HG02943 (cell line): ENCODE measurements around the gene KLHL26.

Experiments
- ATAC-seq: cut with Tn5 transposase; IDR thresholded peaks from one replicate; pipeline ENCODE4 v1.9.1; 2021; ENCODE audit warnings: mild to moderate bottlenecking, low read depth, moderate library complexity; ENCODE audit not compliant: unreplicated experiment

Gene KLHL26

DNA sequence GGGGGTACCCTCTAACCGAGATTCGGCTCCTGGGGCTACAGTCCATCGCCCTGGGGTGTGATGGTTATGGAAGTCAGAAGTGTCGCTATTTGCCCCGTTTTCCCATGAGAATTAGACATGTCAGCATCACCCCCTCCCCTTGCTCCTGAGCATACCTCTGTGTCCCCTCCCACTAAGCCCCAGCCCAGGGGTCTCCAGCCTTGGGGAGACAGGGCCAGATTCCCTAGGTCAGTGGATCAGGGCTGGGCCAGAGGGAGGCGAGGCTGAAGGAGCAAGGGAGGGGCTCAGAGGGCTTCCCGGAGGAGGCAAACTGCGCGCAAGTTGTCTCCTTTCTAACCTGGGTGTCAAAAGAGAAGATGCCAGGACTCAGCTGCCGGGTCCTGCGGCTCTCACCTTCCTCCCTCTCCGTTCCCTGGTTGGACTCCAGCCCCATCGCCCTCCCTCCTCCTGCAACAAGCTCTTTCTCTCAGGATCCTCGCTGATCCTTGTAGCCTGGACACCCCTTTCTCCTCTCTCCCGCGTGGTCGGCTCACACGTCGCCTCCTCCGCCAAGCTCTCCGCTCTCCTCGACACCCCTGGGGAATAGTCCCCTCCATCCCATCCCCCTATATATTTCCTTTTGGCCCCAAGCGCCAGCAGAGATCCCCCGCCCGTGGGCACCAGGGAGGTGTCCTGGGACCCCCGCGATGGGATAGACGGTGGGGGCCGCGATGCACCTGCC lies 24.6 kb upstream of the KLHL26 start:
- ATAC-seq = no peak

DNA sequence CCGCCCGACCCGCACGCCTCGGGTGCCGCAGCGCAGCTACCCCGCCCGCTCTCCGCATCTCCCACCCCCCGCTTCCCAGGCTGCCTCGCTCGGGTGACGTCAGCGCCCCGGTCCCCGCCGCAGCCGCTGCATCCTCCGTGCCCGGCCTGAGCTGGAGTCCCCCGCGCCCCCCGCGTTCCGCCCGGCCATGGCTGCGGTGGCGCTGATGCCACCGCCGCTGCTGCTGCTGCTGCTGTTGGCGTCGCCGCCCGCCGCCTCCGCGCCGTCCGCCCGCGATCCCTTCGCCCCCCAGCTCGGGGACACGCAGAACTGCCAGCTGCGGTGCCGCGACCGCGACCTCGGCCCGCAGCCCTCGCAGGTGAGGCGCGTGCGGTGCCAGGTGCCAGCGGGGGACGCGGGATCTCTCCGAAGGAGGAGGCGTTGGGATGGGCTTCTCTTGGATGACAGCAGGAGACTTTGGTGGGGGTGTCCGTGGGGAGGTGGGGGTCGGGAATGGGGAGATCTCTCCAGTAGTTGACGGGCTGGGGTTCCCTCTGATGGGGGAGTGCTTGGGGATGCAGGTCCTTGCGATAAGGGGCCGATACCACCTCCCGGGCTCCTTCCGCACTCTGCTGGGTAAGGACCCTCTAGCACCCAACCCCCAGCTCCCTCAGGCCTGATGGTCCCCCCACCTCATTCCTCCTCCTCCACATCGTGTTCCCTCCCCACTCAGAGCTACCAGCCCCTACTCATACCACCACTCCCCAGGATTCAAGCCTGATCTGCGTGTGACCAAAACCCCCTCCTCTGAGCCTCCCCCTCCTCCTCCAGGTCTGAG lies 23.8 kb upstream of the KLHL26 start, which contains the start of gene TMEM59L:
TSS of gene TMEM59L (plus strand) at position 99 of the 817 bp plus-strand sequence. CDS start at position 188, 89 bp downstream.
- no peak for ATAC-seq

DNA sequence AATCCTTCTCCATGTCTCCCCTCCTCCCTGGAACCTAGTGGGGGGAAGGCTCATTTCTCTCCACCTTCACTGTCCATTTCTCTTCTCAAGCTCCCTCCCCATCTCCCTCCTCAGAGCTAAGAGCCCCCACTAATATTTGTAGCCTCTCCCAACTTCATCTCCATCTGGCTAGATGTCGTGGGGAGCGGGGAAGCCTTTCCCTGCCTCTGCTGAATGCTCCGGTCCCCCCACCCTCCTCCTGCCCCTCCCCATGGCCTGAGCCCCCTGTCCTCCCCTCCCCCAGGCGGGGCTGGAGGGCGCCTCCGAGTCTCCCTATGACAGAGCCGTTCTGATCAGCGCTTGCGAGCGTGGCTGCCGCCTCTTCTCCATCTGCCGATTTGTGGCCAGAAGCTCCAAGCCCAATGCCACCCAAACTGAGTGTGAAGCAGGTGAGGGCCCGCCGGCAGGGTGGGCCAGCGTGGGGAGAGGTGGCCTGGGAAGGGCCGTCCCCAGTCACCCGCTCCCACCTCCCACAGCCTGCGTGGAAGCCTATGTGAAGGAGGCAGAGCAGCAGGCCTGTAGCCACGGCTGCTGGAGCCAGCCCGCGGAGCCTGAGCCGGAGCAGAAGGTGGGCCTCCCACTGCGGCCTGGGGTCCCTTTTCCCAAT lies 23.1 kb upstream of the KLHL26 start:
- no peak for ATAC-seq

DNA sequence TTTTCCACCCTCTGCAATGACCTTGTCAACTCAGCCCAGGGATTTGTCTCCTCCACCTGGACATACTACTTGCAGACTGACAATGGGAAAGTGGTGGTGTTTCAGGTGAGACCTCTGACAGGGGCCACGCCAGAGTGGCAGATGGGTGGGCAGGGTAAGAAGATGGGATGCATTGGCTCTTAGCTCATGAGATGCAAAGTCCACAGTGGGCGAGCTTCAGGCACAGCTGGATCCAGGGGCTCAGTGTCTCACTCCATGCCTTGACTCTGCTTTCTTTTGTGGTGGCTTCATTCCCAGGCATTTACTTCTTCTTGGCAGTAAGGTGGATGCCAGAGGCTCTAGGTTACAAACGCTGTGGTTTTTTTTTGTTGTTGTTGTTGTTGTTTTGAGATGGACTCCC lies 20.8 kb upstream of the KLHL26 start:
- ATAC-seq = no peak

DNA sequence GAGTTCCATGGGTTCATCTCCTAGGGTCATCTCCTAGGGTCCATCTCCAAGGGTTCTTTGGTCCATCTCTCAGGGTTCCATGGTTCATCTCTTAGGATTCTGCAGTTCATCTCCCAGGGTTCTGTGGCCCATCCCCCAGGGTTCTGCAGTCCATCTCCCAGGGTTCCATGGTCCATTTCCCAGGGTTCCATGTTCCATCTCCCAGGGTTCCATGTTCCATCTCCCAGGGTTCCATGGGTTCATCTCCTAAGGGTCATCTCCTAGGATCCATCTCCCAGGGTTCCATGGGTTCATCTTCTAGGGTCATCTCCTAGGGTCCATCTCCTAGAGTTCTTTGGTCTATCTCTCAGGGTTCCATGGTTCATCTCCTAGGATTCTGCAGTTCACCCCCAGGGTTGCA lies 19.3 kb upstream of the KLHL26 start:
- no peak for ATAC-seq

DNA sequence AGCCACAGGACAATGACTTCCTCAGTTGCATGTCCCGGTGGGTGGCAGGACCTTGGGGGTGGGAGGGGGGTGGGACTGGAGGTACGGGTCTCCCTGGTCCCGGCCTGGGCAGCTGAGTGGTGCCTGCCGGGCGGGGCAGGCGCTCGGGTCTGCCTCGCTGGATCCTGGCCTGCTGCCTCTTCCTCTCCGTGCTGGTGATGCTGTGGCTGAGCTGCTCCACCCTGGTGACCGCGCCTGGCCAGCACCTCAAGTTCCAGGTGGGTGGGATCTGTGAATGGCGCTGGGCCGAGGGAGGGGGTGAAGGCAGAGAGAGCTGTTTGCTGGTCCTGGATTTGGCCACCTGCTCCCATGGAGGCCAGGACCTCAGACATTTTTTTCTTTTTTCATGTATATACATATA lies 18.6 kb upstream of the KLHL26 start:
- no peak for ATAC-seq

DNA sequence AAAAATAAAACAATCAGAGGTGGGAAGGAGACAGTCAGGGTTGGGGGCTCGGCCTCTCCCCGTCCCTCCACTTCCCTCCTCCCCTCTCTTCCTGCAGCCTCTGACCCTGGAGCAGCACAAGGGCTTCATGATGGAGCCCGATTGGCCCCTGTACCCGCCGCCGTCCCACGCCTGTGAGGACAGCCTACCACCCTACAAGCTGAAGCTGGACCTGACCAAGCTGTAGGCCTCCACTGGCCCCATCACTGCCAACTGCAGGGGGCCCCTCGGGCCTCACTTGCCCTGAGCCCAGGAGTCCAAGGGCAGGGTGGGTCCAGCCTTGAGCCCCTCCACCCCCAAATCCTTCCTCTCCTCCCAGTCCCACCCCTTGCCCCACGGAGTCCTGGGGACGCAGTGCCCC lies 16.5 kb upstream of the KLHL26 start:
- no peak for ATAC-seq

DNA sequence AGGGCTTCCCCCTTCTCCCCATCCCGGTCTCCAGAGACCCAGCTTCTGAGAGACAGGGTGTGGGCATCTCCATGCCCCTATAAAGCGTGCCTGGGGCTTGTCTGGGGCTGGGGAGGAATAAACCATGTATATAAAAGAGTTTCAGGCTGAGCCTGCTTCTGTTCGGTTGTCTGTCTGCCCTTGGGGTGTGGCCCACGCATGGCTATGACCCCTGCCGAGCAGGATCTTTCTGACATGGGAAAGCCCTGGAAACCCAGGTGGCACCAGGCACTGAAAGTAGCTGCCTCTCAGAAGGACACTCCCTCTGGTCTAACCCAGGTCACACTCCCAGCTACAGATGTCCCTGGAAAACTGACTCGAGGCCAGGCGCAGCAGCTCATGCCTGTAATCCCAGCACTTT lies 15.9 kb upstream of the KLHL26 start:
- ATAC-seq = no peak

DNA sequence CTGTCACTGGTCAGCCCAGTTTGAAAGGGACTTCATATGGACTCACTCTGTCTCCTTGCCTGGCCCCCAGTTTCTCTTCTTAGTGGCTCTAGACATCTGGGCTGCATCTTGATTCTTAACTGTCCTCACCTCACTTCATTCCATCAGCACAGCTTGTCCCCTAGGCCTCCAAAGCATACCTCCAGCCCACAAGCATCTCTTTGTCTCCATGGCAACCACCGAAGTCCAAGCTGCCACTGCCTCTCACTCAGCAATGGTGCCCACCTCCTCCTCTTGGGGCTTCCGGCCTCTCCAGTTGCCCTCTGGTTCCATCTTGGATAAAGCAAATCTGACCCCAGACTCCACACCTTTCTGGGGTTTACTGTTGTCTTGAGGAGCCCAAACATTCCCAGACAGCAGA lies 9.9 kb upstream of the KLHL26 start:
- no peak for ATAC-seq

DNA sequence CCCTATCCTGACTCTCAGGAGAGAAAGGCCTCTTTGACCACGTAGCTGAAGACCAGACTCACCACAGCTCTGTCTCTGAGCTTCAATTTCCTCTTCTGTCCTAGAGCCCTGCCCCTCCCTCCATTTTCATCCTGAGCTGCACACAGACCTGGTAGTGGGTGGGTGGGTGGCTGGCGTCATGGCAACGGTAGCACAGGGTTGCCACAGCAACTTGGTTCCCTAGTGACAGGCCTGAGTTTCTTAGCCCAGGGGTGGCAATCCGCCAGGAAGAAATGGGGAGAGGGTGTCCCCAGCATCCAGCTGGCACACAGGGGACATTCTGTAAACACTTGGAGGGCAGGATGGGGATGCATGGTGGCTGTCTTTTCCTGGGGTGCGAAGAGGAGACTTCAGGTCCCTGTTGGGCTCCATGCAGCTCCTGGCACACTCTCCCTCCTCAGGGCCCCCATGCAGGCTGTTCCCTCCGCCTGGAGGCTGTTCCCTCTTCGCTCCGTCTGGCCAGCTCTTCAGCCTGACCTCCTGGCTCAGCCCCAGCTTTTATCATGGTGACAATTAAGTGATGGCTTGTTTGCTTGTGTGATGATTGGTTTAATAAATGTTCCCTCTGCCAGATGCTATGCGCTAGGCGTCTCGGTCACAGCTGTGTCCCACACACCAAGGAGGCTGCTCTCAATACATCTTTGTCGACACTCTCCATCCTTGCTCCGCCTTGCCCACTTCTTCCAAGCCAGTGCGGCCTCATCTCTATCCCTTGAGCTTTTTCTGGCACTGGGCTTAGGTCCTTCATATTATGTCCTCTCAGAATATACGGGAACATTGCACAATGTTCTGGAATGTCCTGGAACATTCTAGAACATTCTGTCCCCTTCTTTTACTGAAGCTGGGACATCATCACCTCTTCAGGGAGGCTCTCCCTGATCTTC lies 7.4 kb upstream of the KLHL26 start:
- no peak for ATAC-seq

DNA sequence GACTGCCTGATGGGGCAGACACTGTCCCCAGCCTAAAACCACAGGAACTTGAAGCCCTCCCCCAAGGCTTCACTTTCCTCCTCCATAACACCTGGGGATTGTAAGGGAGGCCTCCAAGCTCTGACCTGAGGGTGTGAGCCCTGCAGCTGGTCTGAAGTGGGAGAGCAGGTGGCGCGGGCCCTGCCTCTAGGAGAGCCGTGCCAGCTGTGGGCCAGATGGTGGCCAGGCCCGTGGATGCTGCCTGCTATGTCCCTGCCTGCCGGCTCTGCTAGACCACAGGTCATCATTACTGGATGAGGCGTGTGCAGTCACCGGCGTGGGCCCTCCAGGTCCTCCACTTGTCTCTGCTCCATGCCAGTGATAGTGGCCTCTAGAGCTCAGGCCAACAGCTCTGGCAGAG lies 3.5 kb upstream of the KLHL26 start:
- no peak for ATAC-seq

DNA sequence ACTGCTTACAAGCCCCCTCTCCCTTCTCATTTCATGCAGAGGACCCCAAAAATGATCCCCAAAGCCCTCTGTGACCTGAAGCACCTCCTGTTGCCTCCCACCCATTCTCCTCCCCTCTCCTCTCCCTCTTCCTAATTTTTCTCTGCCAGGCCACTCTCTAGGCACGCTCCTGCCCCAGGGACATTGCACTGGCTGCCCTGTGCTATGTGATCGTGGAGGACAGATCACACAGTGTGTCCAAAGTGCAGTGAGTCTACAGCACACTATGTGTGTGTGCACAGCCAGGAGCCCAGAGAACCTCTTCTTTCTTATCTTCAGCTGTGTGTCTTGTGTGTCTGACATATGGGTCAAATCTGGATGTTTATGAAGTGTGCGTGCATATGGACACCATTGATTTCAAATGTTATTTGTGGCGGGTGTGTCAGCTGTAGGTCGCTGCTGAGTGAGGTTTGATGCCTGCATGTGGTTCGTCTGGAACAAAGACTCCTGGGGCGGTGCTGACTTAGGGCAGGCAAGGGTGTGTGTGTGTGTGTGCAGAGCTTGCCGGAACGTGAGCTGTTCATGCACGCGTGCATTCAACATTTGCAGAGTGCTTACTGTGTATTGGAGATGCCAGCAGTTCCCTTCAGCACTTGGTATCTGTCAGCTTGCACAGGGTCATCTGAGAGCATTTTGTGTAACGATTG lies 2.1 kb upstream of the KLHL26 start:
- ATAC-seq = no peak

DNA sequence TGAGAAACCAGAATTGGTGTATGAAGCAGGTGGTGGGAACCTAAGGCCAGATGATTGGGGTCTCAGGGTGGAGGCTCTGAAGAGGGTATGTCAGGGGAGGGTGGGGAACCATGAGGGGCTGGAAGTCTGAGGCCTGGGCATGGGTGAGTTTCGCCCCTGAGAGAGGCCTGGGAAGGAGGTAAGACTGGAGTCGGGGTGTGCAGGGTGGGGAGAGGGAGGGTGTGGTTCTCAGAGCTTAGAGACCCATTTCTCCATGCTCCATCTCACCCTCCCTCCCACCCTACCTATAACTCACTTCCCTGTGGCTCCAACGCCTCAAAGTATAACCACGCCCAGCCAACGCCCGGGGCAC lies 1.0 kb upstream of the KLHL26 start:
- no peak for ATAC-seq

DNA sequence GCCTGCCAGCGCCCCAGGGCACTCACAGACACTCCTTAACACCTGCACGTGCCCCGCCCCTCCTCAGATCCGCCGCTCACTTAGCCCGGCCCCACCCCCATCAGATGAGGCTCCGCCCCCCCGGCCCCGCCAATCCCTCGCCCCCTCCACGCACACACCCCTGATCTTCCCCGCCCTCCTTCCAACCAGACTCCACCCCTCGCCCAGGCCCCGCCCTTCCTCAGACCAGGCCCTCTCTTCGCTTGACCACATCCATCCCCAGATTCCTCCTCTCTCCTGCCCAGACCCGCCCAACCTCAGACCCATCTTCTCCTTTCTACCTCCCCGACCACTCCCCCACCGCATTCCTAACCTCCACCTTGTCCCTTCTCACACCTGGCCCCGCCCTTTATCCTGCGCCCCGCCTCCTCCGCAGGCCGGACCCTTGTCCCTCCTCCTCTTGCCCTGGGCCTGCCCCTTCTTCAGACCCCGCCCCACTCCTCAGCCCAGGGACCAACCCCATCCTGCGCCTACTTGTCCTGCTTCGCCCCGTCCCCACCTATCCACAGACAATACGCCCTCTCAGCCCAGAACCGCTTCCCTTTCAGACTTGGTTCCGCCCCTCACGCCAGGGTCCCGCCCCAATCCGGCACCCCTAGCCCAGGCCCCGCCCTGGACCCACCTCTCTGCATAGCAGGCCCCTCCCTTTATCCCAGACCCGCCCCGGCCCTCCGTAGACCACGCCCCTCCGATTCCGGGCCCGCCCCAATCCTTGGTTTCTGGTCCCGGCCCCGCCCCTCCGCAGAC lies 452 bp upstream of the KLHL26 start:
- ATAC-seq = peak; percentile 77

DNA sequence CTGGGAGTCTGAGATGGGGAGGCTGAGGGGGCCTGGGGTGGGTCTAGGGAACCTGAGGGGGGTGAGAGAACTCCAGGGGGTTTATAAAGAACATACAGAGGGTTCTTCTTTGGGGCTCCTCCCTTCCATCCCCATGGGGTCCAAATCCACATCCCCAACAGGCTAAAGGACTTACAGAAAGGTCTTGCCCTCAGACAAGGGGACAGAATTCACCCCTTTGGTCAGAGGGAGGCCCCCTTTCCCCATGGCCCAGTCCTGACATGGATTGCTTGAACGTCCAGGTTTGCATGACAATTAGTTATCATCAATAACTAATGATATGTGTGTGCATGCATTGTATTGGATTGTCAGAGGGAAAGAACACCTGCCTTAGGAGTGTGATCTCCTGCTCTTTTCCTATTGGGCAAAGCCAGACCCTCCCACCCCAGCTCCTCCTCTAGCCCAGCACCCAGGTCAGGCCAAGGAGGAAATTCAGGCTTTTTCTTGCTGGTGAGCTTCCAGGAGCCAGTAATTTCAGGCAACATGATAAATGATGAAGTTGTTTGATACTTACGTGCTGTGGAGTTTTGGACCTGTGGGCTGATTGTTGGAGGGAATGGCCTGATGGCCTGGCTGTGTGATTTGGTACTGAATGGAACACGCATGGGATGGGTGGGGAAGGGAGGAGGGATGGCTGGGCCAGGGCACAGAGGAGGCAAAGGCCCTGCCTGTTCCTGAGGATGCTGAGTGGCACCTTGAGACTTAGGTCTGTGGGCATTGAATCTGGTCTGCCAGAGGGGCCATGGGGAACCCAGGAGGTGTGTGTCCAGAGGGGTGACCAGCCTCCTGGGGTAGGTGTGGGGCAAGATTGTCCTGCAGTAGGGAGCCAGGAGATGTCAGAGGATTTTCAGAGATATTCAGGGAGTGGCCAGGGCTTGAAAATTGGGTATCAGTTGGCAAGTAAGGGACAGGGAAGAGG lies 1.1 kb downstream of the KLHL26 start:
- no peak for ATAC-seq

DNA sequence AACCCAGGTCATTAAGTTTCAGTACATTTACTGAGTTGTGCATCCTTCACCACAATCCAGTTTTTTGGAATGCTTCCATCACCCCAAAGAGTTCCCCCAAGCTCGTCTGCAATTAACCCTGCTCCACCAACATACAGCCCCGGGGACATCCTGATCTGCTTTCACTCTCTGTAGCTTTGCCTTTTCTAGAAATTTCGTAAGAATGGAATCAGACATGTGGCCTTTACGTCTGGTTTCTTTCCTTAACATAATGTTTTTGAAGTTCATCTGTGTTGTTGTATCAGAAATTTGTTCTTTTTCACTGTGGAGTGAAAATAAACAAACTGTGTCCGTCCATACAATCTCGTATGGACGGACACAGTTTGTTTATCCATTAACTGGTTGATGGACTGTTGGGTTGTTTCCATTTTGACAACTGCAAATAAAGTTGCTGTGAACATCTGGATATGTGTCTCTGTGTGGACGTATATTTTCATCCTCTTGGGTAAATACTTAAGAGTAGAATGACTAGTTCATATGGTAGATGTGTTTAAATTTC lies 2.9 kb downstream of the KLHL26 start:
- ATAC-seq = no peak

DNA sequence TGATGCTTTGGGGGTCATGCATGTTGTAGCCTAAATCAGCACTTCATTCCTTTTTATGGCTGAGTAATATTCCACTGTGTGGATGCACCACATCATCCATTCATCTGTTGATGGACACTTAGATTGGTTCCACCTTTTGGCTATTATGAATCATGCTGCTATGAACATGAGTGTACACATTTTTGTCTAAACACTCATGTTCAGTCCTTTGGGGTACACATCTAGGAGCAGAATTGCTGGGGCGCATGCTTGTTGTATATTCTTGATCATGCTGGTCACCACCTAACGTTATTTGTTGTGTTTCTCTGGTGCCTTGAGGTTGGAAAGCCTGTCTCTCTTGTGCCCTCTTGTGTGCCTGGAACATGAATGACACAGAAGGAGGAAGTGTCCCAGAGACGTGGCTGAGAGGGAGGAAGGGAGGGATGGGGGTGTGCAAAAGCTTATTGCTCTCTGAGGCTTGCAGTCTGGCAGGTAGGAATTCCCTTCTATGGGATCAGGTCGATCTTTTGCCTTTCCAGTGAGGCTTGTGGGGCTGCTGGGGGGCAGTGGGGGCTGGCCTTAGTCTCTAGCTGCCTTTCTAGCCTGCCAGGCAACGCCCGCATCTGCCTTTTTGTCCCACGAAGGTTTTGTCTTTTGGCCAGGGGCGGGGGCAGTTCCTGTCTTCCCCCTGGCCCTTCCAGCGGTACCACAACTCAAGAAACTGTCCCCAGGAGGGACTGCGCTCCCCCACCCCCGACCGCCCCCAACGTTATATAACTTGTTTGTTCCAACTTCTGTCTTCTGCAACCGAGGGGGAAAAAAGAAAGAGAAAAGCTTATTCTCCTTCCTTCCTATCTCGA lies 7.6 kb downstream of the KLHL26 start:
- ATAC-seq = no peak
